Skeletal muscle tissue (tissue), 4 donors: ENCODE results near the gene CUL3. TPM values are rescaled to one million over a fixed set of nuclear protein-coding genes. Genes with fewer than 3 reads are reported as not detected.
"Not testable (repeated sequence)": the region's sequence is repeated elsewhere in the genome, so short reads cannot be mapped to it uniquely, and the experiment has no call there.

Source experiments
- H3K27ac ChIP-seq: one replicate; pipeline ENCODE4 v1.7.0; 2013; ENCODE audit warnings: mild to moderate bottlenecking, low read depth, low read length, inconsistent platforms
- H3K27me3 ChIP-seq, 3 donors: one replicate each; pipeline ENCODE4 v1.7.0; 2013; ENCODE audit warnings: low read length in 3 of 3; ENCODE audit not compliant: control insufficient read depth in 3 of 3, insufficient read depth in 3 of 3
- H3K36me3 ChIP-seq, 3 donors: one replicate each; pipeline ENCODE4 v1.7.0; 2013; ENCODE audit warnings: low read length in 3 of 3; ENCODE audit not compliant: control insufficient read depth in 3 of 3, insufficient read depth in 3 of 3
- H3K4me1 ChIP-seq, 3 donors: one replicate each; pipeline ENCODE4 v1.7.0; 2013; ENCODE audit warnings: low read length in 3 of 3, mild to moderate bottlenecking in 3 of 3; ENCODE audit not compliant: control insufficient read depth in 3 of 3, insufficient read depth in 3 of 3
- H3K4me3 ChIP-seq, 3 donors: one replicate each; pipeline ENCODE4 v1.7.0; 2013; ENCODE audit warnings: low read length in 3 of 3
- H3K9ac ChIP-seq, 3 donors: one replicate each; pipeline ENCODE4 v1.7.0; 2013; ENCODE audit warnings: low read length in 3 of 3, mild to moderate bottlenecking in 3 of 3, moderate library complexity in 2 of 3, low read depth in 1 of 3
- H3K9me3 ChIP-seq, 3 donors: one replicate each; pipeline ENCODE4 v1.7.0; 2013; ENCODE audit warnings: low read length in 3 of 3; ENCODE audit not compliant: control insufficient read depth in 3 of 3
- total RNA-seq: library from RNA; depleted of rRNA; stranded (reverse); fragments of >200 nt; gene quantifications from one replicate; pipeline ENCODE4 v1.2.3, GENCODE V29; 2014
- donor health status: Osteomylitis.

The CUL3 gene
- total RNA-seq, 1 donor from 2014 or later: 82.5 TPM

- H3K9ac ChIP-seq: peak overlapping the region in 1 of 3 donors; percentile 87
- not testable (repeated sequence) for H3K27me3 ChIP-seq, H3K27ac ChIP-seq, H3K9me3 ChIP-seq, H3K36me3 ChIP-seq
- H3K4me1 ChIP-seq: peaks cover 10 to 27% (median 18%) of the 10 kb centered on the region in 3 donors
- peak overlapping the region; percentile 2 to 94 (median 37) for H3K4me3 ChIP-seq
Observed at GRCh38 chr2:224583033-224583432, 2.1 kb downstream of the CUL3 start.

- Histone ChIP-seq H3K9me3 (no peaks in the 10 kb centered on the region), H3K36me3 (no peaks in the 10 kb centered on the region), H3K4me3 (no peak overlapping the region), H3K27me3 (no peaks in the 10 kb centered on the region), H3K9ac (no peak overlapping the region), H3K27ac (no peak overlapping the region), H3K4me1 (peaks cover 11 to 37% (median 21%) of the 10 kb centered on the region in 3 donors)
Observed at GRCh38 chr2:224580248-224580647, 4.9 kb downstream of the CUL3 start.

- no peaks in the 10 kb centered on the region for H3K27me3 ChIP-seq
- peaks cover 17 to 44% (median 27%) of the 10 kb centered on the region in 3 donors for H3K4me1 ChIP-seq
- no peak overlapping the region for H3K27ac ChIP-seq
- no peaks in the 10 kb centered on the region for H3K9me3 ChIP-seq
- no peak overlapping the region for H3K9ac ChIP-seq
- no peak overlapping the region for H3K4me3 ChIP-seq
- no peaks in the 10 kb centered on the region for H3K36me3 ChIP-seq
Observed at GRCh38 chr2:224579411-224579810, 5.8 kb downstream of the CUL3 start.

GRCh38 chr2:224577541-224577940, 7.6 kb downstream of the CUL3 start:
- peaks cover 11 to 30% (median 22%) of the 10 kb centered on the region in 3 donors for H3K4me1 ChIP-seq
- H3K9me3 ChIP-seq: no peaks in the 10 kb centered on the region
- H3K27me3 ChIP-seq: no peaks in the 10 kb centered on the region
- H3K36me3 ChIP-seq: no peaks in the 10 kb centered on the region
- no peak overlapping the region for H3K4me3 ChIP-seq
- no peak overlapping the region for H3K9ac ChIP-seq
- no peak overlapping the region for H3K27ac ChIP-seq

GRCh38 chr2:224576088-224576715, 9.0 kb downstream of the CUL3 start:
- no peak overlapping the region for H3K4me3 ChIP-seq
- peaks cover 11 to 32% (median 27%) of the 10 kb centered on the region in 3 donors for H3K4me1 ChIP-seq
- H3K27ac ChIP-seq: no peak overlapping the region
- H3K9me3 ChIP-seq: no peaks in the 10 kb centered on the region
- no peak overlapping the region for H3K9ac ChIP-seq
- no peaks in the 10 kb centered on the region for H3K36me3 ChIP-seq
- H3K27me3 ChIP-seq: no peaks in the 10 kb centered on the region

- no peak overlapping the region for H3K4me3 ChIP-seq
- H3K9ac ChIP-seq: no peak overlapping the region
- no peaks in the 10 kb centered on the region for H3K36me3 ChIP-seq
- no peaks in the 10 kb centered on the region for H3K9me3 ChIP-seq
- H3K27me3 ChIP-seq: no peaks in the 10 kb centered on the region
- no peak overlapping the region for H3K27ac ChIP-seq
- peaks cover 12 to 38% (median 36%) of the 10 kb centered on the region in 3 donors for H3K4me1 ChIP-seq
Observed at GRCh38 chr2:224574423-224575084, 10.6 kb downstream of the CUL3 start.

- no peaks in the 10 kb centered on the region for H3K36me3 ChIP-seq
- no peaks in the 10 kb centered on the region for H3K9me3 ChIP-seq
- no peak overlapping the region for H3K27ac ChIP-seq
- H3K9ac ChIP-seq: no peak overlapping the region
- H3K4me1 ChIP-seq: peaks cover 10 to 42% (median 34%) of the 10 kb centered on the region in 3 donors
- no peaks in the 10 kb centered on the region for H3K27me3 ChIP-seq
- no peak overlapping the region for H3K4me3 ChIP-seq
Observed at GRCh38 chr2:224573724-224574123, 11.4 kb downstream of the CUL3 start.

GRCh38 chr2:224572338-224572737, 12.8 kb downstream of the CUL3 start:
- Histone ChIP-seq H3K27ac (peak overlapping the region; percentile 37), H3K9ac (no peak overlapping the region), H3K4me3 (no peak overlapping the region), H3K36me3 (no peaks in the 10 kb centered on the region), H3K9me3 (no peaks in the 10 kb centered on the region), H3K27me3 (no peaks in the 10 kb centered on the region), H3K4me1 (peaks cover 10 to 51% (median 34%) of the 10 kb centered on the region in 3 donors)

- peaks cover 10 to 48% (median 26%) of the 10 kb centered on the region in 3 donors for H3K4me1 ChIP-seq
- peak overlapping the region; percentile 15 for H3K27ac ChIP-seq
- no peaks in the 10 kb centered on the region for H3K36me3 ChIP-seq
- no peaks in the 10 kb centered on the region for H3K27me3 ChIP-seq
- H3K9me3 ChIP-seq: no peaks in the 10 kb centered on the region
- no peak overlapping the region for H3K9ac ChIP-seq
- H3K4me3 ChIP-seq: no peak overlapping the region
Observed at GRCh38 chr2:224570328-224570993, 14.7 kb downstream of the CUL3 start.

GRCh38 chr2:224569654-224570053, 15.5 kb downstream of the CUL3 start:
- H3K27me3 ChIP-seq: no peaks in the 10 kb centered on the region
- H3K4me3 ChIP-seq: no peak overlapping the region
- no peaks in the 10 kb centered on the region for H3K9me3 ChIP-seq
- H3K27ac ChIP-seq: peak overlapping the region; percentile 15
- peak overlapping the region in 1 of 3 donors; percentile 35 for H3K9ac ChIP-seq
- no peaks in the 10 kb centered on the region for H3K36me3 ChIP-seq
- H3K4me1 ChIP-seq: peaks cover 4 to 43% (median 18%) of the 10 kb centered on the region in 3 donors
